Measurements from ENCODE around the gene UVRAG. TPM values are rescaled to one million over a fixed set of nuclear protein-coding genes. Genes with fewer than 3 reads are reported as not detected.
A peak's percentile ranks its signal among the peaks of the same experiment; 100 is the strongest.

UVRAG gene
- total and polyA plus RNA-seq, 5 donors from 2014 or later, result 13.7 to 37.2 (median 16.6) TPM

DNA sequence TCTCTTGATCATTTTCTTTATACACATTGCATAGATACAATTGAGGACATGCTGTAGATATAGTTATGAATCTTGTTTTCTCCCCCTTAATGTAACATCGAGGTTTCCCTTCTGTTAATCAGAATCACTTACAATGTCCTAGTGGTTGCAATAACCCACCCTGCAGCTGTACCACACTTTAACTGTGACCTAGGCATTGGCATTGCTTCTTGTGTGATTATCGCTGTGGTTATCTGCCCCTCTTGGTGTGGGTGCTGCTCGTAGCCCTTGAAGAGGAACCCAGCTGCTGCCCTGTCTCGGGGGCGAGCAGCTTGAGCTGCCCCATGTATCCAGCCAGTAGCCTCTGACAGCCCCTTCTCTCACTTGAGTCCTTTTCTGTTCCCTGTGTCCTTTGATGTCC lies 44.9 kb upstream of the UVRAG start:
- Mint-ChIP-seq H3K4me1 (peaks cover 0 to 25% (median 12%) of the 10 kb centered on the region in 4 donors), H3K27me3 (peaks cover 20% of the 10 kb centered on the region), H3K4me3 (peak overlapping the region; percentile 22 to 72 (median 59)), H3K36me3 (peaks cover 3% of the 10 kb centered on the region), H3K9me3 (no peaks in the 10 kb centered on the region), H3K27ac (no peak overlapping the region)
- Histone ChIP-seq H3K4me3 (ENCODE audit: low read depth, low read length) (no peak overlapping the region), H3K36me3 (ENCODE audit: control insufficient read depth, insufficient read depth, low read length) (no peaks in the 10 kb centered on the region), H3K27me3 (ENCODE audit: control insufficient read depth, insufficient read depth, low read length) (no peaks in the 10 kb centered on the region), H3K9me3 (ENCODE audit: control insufficient read depth in 2 of 2, low read length in 2 of 2) (no peaks in the 10 kb centered on the region), H3K27ac (ENCODE audit: insufficient read depth, low read length, poor library complexity, severe bottlenecking) (no peak overlapping the region), H3K4me1 (ENCODE audit: control insufficient read depth, insufficient read depth, low read length, poor library complexity, severe bottlenecking) (peaks cover 22% of the 10 kb centered on the region)
- no peak for DNase-seq
- no peak for ATAC-seq (ENCODE audit: low read depth in 2 of 2)

DNA sequence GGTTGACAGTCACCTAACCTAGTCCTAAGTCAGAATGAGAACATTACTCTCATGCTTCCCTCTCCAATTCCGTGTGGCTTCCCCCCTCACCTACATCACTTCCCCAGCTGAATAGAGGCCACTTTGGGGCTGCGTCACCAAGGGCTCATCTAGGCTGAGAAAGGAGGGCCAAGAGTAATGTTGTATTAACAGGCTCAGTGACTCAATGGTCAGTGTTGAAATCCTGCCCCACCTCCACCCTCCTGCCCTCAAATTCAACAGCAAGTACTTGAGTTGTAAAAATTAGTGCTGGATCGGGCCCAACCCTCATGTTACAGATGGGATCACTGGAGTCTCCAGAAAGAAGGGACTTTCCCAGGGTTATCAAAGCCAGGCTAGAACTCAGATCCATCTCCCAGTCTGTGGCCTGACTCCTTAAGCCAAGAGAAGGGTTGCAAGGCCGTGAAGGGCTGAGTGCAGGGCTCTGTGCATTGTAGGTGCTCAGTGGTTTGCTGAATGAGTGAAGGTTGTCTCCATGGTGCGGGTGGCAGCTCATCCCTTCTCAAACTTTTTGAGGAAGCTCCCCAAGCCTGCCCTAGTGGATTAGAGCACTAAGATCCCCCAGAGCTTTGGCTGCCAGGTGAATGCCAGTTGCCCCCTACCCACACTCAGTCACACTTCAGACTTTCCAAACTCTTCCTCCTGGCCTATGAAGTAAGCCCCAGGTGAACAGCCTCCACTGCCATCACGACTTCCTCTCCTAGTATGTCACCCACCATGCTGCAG lies 43.2 kb upstream of the UVRAG start:
- H3K27ac Mint-ChIP-seq, result peak overlapping the region in 1 of 3 donors; percentile 46
- H3K4me3 Mint-ChIP-seq, result peak overlapping the region in 1 of 4 donors; percentile 28
- Histone ChIP-seq H3K27ac (ENCODE audit: insufficient read depth, low read length, poor library complexity, severe bottlenecking) (no peak overlapping the region), H3K27me3 (ENCODE audit: control insufficient read depth, insufficient read depth, low read length) (no peaks in the 10 kb centered on the region), H3K9me3 (ENCODE audit: control insufficient read depth in 2 of 2, low read length in 2 of 2) (no peaks in the 10 kb centered on the region), H3K4me1 (ENCODE audit: control insufficient read depth, insufficient read depth, low read length, poor library complexity, severe bottlenecking) (peaks cover 22% of the 10 kb centered on the region), H3K4me3 (ENCODE audit: low read depth, low read length) (no peak overlapping the region), H3K36me3 (ENCODE audit: control insufficient read depth, insufficient read depth, low read length) (no peaks in the 10 kb centered on the region)
- DNase-seq (no peak), ATAC-seq (ENCODE audit: low read depth in 2 of 2) (no peak)
- H3K36me3 Mint-ChIP-seq, result no peaks in the 10 kb centered on the region
- peaks cover 20% of the 10 kb centered on the region for H3K27me3 Mint-ChIP-seq
- H3K9me3 Mint-ChIP-seq, result no peaks in the 10 kb centered on the region
- H3K4me1 Mint-ChIP-seq, result peaks cover 0 to 25% (median 13%) of the 10 kb centered on the region in 4 donors

DNA sequence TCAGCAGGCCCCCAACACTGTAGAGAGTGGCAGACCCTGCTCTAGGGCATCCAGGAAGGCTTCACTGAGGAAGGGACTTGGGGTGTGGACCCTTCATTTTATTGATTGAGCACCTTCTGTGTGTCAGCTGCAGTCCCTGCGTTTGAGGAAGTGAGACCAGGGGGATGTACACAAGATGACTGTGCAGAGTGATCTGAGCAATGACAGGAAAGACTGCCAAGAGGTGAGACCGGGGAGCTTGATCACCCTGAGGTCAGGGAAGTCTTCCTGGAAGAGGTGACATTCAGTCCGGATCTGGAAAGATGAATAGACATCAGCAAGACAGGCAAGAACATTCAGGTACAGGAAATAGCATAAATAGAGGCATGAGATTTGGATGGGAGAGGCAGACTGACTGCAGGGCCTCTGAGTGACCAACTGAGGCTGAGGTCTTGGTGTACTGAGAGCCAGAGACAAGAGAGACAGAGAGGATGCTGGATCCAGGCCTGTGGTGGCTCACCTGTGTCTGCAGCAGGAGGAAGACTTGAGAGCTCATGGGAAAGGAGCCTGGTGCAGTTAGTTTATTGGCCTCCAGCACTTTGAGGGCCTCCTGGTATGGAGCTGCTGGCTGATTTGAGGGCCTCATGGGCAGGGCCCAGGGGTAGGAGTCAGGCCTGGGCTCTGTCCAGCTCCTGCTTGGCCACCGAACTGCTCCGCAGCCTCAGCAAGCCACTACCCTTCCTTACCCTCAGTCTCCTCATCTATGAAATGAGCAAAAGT lies 41.2 kb upstream of the UVRAG start:
- Histone ChIP-seq H3K27ac (ENCODE audit: insufficient read depth, low read length, poor library complexity, severe bottlenecking) (no peak overlapping the region), H3K36me3 (ENCODE audit: control insufficient read depth, insufficient read depth, low read length) (no peaks in the 10 kb centered on the region), H3K4me1 (ENCODE audit: control insufficient read depth, insufficient read depth, low read length, poor library complexity, severe bottlenecking) (peaks cover 17% of the 10 kb centered on the region), H3K27me3 (ENCODE audit: control insufficient read depth, insufficient read depth, low read length) (no peaks in the 10 kb centered on the region), H3K9me3 (ENCODE audit: control insufficient read depth in 2 of 2, low read length in 2 of 2) (no peaks in the 10 kb centered on the region), H3K4me3 (ENCODE audit: low read depth, low read length) (no peak overlapping the region)
- Mint-ChIP-seq H3K9me3 (no peaks in the 10 kb centered on the region), H3K4me1 (peaks cover 0 to 27% (median 14%) of the 10 kb centered on the region in 4 donors), H3K4me3 (no peak overlapping the region), H3K27ac (peak overlapping the region in 2 of 3 donors; percentile 9 to 22), H3K36me3 (no peaks in the 10 kb centered on the region), H3K27me3 (peaks cover 12% of the 10 kb centered on the region)
- DNase-seq (peak in 1 of 3 donors; percentile 69), ATAC-seq (ENCODE audit: low read depth in 2 of 2) (peak in 1 of 2 donors; percentile 38)

GRCh38 chr11:75775056-75775455 lies 40.0 kb upstream of the UVRAG start:
- DNase-seq (no peak), ATAC-seq (ENCODE audit: low read depth in 2 of 2) (no peak)
- Mint-ChIP-seq H3K4me3 (no peak overlapping the region), H3K27ac (no peak overlapping the region), H3K9me3 (no peaks in the 10 kb centered on the region), H3K4me1 (peaks cover 0 to 18% (median 10%) of the 10 kb centered on the region in 4 donors), H3K36me3 (no peaks in the 10 kb centered on the region), H3K27me3 (peaks cover 3% of the 10 kb centered on the region)
- no peaks in the 10 kb centered on the region for H3K27me3 ChIP-seq (ENCODE audit: control insufficient read depth, insufficient read depth, low read length)
- peaks cover 10% of the 10 kb centered on the region for H3K4me1 ChIP-seq (ENCODE audit: control insufficient read depth, insufficient read depth, low read length, poor library complexity, severe bottlenecking)
- no peak overlapping the region for H3K27ac ChIP-seq (ENCODE audit: insufficient read depth, low read length, poor library complexity, severe bottlenecking)
- no peaks in the 10 kb centered on the region for H3K36me3 ChIP-seq (ENCODE audit: control insufficient read depth, insufficient read depth, low read length)
- no peaks in the 10 kb centered on the region for H3K9me3 ChIP-seq (ENCODE audit: control insufficient read depth in 2 of 2, low read length in 2 of 2)
- H3K4me3 ChIP-seq (ENCODE audit: low read depth, low read length), result no peak overlapping the region

GRCh38 chr11:75776546-75776945 lies 38.5 kb upstream of the UVRAG start:
- no peak overlapping the region for H3K27ac ChIP-seq (ENCODE audit: insufficient read depth, low read length, poor library complexity, severe bottlenecking)
- no peaks in the 10 kb centered on the region for H3K36me3 ChIP-seq (ENCODE audit: control insufficient read depth, insufficient read depth, low read length)
- no peak for ATAC-seq (ENCODE audit: low read depth in 2 of 2)
- no peak overlapping the region for H3K4me3 Mint-ChIP-seq
- DNase-seq, result no peak
- H3K9me3 ChIP-seq (ENCODE audit: control insufficient read depth in 2 of 2, low read length in 2 of 2), result no peaks in the 10 kb centered on the region
- no peak overlapping the region for H3K27ac Mint-ChIP-seq
- no peaks in the 10 kb centered on the region for H3K9me3 Mint-ChIP-seq
- no peaks in the 10 kb centered on the region for H3K27me3 ChIP-seq (ENCODE audit: control insufficient read depth, insufficient read depth, low read length)
- H3K4me1 ChIP-seq (ENCODE audit: control insufficient read depth, insufficient read depth, low read length, poor library complexity, severe bottlenecking), result peaks cover 10% of the 10 kb centered on the region
- no peaks in the 10 kb centered on the region for H3K36me3 Mint-ChIP-seq
- H3K4me1 Mint-ChIP-seq, result peaks cover 0 to 15% (median 10%) of the 10 kb centered on the region in 4 donors
- no peak overlapping the region for H3K4me3 ChIP-seq (ENCODE audit: low read depth, low read length)
- no peaks in the 10 kb centered on the region for H3K27me3 Mint-ChIP-seq

- Mint-ChIP-seq H3K9me3 (no peaks in the 10 kb centered on the region), H3K36me3 (no peaks in the 10 kb centered on the region), H3K27ac (no peak overlapping the region), H3K4me1 (peaks cover 0 to 15% (median 10%) of the 10 kb centered on the region in 4 donors), H3K4me3 (no peak overlapping the region), H3K27me3 (no peaks in the 10 kb centered on the region)
- Histone ChIP-seq H3K4me3 (ENCODE audit: low read depth, low read length) (no peak overlapping the region), H3K9me3 (ENCODE audit: control insufficient read depth in 2 of 2, low read length in 2 of 2) (no peaks in the 10 kb centered on the region), H3K4me1 (ENCODE audit: control insufficient read depth, insufficient read depth, low read length, poor library complexity, severe bottlenecking) (peaks cover 10% of the 10 kb centered on the region), H3K36me3 (ENCODE audit: control insufficient read depth, insufficient read depth, low read length) (no peaks in the 10 kb centered on the region), H3K27ac (ENCODE audit: insufficient read depth, low read length, poor library complexity, severe bottlenecking) (no peak overlapping the region), H3K27me3 (ENCODE audit: control insufficient read depth, insufficient read depth, low read length) (no peaks in the 10 kb centered on the region)
- DNase-seq (peak in 1 of 3 donors; percentile 37), ATAC-seq (ENCODE audit: low read depth in 2 of 2) (peak in 1 of 2 donors; percentile 38)
Observed at GRCh38 chr11:75777461-75778110, 37.4 kb upstream of the UVRAG start.

GRCh38 chr11:75778962-75779361 lies 36.0 kb upstream of the UVRAG start:
- H3K27ac ChIP-seq (ENCODE audit: insufficient read depth, low read length, poor library complexity, severe bottlenecking), result no peak overlapping the region
- Mint-ChIP-seq H3K27me3 (no peaks in the 10 kb centered on the region), H3K36me3 (no peaks in the 10 kb centered on the region), H3K27ac (no peak overlapping the region), H3K4me3 (no peak overlapping the region), H3K4me1 (peaks cover 0 to 15% (median 7%) of the 10 kb centered on the region in 4 donors), H3K9me3 (no peaks in the 10 kb centered on the region)
- H3K36me3 ChIP-seq (ENCODE audit: control insufficient read depth, insufficient read depth, low read length), result no peaks in the 10 kb centered on the region
- ATAC-seq (ENCODE audit: low read depth in 2 of 2) (no peak), DNase-seq (no peak)
- no peaks in the 10 kb centered on the region for H3K27me3 ChIP-seq (ENCODE audit: control insufficient read depth, insufficient read depth, low read length)
- no peak overlapping the region for H3K4me3 ChIP-seq (ENCODE audit: low read depth, low read length)
- no peaks in the 10 kb centered on the region for H3K9me3 ChIP-seq (ENCODE audit: control insufficient read depth in 2 of 2, low read length in 2 of 2)
- H3K4me1 ChIP-seq (ENCODE audit: control insufficient read depth, insufficient read depth, low read length, poor library complexity, severe bottlenecking), result peaks cover 7% of the 10 kb centered on the region

Data from CD4-positive, CD25-positive, alpha-beta regulatory T cell (primary cell).